Measurements from ENCODE around the gene LSG1.

The LSG1 gene

DNA sequence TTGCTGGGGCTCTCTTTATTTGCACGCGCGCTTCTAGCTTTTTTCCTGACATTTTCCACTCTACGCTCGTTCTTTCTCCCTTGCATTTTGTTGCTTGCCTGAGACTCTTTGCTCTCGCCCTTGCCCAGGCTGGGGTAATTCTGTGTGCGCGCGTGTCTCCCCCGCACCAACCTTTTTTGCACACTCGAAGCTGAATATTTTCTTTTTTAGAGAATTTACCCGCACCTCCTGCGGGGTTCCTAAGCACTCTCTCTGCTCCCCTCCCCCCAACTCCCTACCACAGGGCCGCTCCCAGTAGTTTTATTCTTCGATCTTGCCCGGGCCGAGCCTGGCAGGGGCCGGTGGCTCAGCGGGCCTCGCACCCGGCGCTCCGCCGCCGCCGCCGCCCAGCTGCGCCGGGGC, 14.4 kb upstream of the LSG1 start:
- no peaks in the 10 kb centered on the region for H3K9me3 ChIP-seq (ENCODE audit: low read length)
- no peaks in the 10 kb centered on the region for H3K9me2 ChIP-seq (ENCODE audit: low read depth, low read length)
- no peak for TF ChIP-seq EZH2 (IDR thresholded peaks at IDR 0.05; ENCODE audit: borderline replicate concordance, low read length)
- TF ChIP-seq, protein P1, sequence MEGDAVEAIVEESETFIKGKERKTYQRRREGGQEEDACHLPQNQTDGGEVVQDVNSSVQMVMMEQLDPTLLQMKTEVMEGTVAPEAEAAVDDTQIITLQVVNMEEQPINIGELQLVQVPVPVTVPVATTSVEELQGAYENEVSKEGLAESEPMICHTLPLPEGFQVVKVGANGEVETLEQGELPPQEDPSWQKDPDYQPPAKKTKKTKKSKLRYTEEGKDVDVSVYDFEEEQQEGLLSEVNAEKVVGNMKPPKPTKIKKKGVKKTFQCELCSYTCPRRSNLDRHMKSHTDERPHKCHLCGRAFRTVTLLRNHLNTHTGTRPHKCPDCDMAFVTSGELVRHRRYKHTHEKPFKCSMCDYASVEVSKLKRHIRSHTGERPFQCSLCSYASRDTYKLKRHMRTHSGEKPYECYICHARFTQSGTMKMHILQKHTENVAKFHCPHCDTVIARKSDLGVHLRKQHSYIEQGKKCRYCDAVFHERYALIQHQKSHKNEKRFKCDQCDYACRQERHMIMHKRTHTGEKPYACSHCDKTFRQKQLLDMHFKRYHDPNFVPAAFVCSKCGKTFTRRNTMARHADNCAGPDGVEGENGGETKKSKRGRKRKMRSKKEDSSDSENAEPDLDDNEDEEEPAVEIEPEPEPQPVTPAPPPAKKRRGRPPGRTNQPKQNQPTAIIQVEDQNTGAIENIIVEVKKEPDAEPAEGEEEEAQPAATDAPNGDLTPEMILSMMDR (IDR thresholded peaks at IDR 0.05; ENCODE audit: low read length) = no peak
- H3K4me1 ChIP-seq (ENCODE audit: insufficient read depth, low read length, severe bottlenecking) = peaks cover 62% of the 10 kb centered on the region
- no peaks in the 10 kb centered on the region for H3K36me3 ChIP-seq (ENCODE audit: insufficient read depth, low read length)
- no peaks in the 10 kb centered on the region for H4K20me1 ChIP-seq (ENCODE audit: insufficient read depth, low read length)
- peaks cover 13% of the 10 kb centered on the region; the same call in 1 of the 2 replicates for H3K27me3 ChIP-seq (ENCODE audit: insufficient read depth, low read length)
- H3K79me2 ChIP-seq (ENCODE audit: insufficient read depth, low read length) = no peaks in the 10 kb centered on the region
- peaks cover 5% of the 10 kb centered on the region for H3F3A ChIP-seq (ENCODE audit: insufficient read depth, low read length)
- no peak overlapping the region for H3K27ac ChIP-seq (ENCODE audit: low read depth, low read length, poor library complexity, severe bottlenecking)
- peak overlapping the region; percentile 69; the same call in 1 of the 2 replicates for H3K4me2 ChIP-seq (ENCODE audit: low read length)
- no peak overlapping the region for H3K9ac ChIP-seq (ENCODE audit: low read length)
- no peak overlapping the region for H2AFZ ChIP-seq (ENCODE audit: low read length)
- H3K4me3 ChIP-seq (ENCODE audit: low read depth, low read length, poor library complexity, severe bottlenecking) = peak overlapping the region; percentile 54

DNA sequence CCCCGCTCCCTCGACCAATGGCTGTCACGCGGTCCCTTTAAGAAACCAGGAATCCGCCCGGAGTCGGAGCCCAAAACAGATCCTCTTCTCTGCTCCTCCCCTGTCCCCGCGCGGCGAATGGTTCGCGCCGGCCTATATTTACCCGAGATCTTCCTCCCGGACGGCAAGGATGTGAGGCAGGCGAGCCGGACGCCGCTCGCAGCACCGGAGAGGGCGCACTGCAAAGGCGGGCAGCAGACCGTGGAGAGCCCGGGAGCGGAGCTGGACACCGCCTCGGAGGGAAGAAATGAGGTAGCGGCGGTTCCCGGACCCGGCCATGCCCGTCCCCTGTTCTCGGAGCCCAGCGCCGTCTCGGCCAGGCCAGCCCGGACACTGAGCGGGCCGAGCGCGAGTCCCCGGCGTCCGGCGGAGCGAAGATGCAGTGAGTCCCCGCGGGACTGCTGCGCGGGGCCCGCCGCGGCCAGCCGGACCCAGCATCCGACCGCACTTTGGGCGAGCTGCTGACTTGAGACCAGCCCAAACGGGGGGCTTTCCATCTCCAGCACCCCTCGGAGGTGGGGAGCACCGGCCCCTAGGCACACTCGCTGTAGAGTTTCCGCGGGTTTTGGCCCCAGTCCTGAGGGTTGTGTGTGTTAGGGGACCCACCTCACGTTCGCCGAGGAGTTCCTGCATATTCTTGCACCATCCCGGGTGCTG, 13.9 kb upstream of the LSG1 start, which contains the start of gene FAM43A:
FAM43A (plus strand) TSS at position 166 of the 696 bp plus-strand sequence. CDS start 944 bp downstream, outside the sequence.
- peaks cover 13% of the 10 kb centered on the region; the same call in 1 of the 2 replicates for H3K27me3 ChIP-seq (ENCODE audit: insufficient read depth, low read length)
- H4K20me1 ChIP-seq (ENCODE audit: insufficient read depth, low read length) = no peaks in the 10 kb centered on the region
- no peaks in the 10 kb centered on the region for H3K9me3 ChIP-seq (ENCODE audit: low read length)
- no peaks in the 10 kb centered on the region for H3K79me2 ChIP-seq (ENCODE audit: insufficient read depth, low read length)
- H3K4me1 ChIP-seq (ENCODE audit: insufficient read depth, low read length, severe bottlenecking) = peaks cover 57% of the 10 kb centered on the region
- peak within 1 kb of the TSS; percentile 69 for H3K4me2 ChIP-seq (ENCODE audit: low read length)
- peak within 1 kb of the TSS; percentile 54 for H3K4me3 ChIP-seq (ENCODE audit: low read depth, low read length, poor library complexity, severe bottlenecking)
- TF ChIP-seq, protein P1 (IDR thresholded peaks at IDR 0.05; ENCODE audit: low read length) = no peak
- TF ChIP-seq EZH2 (IDR thresholded peaks at IDR 0.05; ENCODE audit: borderline replicate concordance, low read length) = 0 out of 2 replicates have a peak, but pooled peaks have one; percentile 57
- no peaks in the 10 kb centered on the region for H3K36me3 ChIP-seq (ENCODE audit: insufficient read depth, low read length)
- H3K9ac ChIP-seq (ENCODE audit: low read length) = no peak within 1 kb of the TSS; the same call in 1 of the 2 replicates
- no peak within 1 kb of the TSS for H2AFZ ChIP-seq (ENCODE audit: low read length)
- no peaks in the 10 kb centered on the region for H3K9me2 ChIP-seq (ENCODE audit: low read depth, low read length)
- H3F3A ChIP-seq (ENCODE audit: insufficient read depth, low read length) = peaks cover 5% of the 10 kb centered on the region; the same call in 1 of the 2 replicates
- no peak within 1 kb of the TSS for H3K27ac ChIP-seq (ENCODE audit: low read depth, low read length, poor library complexity, severe bottlenecking)

DNA sequence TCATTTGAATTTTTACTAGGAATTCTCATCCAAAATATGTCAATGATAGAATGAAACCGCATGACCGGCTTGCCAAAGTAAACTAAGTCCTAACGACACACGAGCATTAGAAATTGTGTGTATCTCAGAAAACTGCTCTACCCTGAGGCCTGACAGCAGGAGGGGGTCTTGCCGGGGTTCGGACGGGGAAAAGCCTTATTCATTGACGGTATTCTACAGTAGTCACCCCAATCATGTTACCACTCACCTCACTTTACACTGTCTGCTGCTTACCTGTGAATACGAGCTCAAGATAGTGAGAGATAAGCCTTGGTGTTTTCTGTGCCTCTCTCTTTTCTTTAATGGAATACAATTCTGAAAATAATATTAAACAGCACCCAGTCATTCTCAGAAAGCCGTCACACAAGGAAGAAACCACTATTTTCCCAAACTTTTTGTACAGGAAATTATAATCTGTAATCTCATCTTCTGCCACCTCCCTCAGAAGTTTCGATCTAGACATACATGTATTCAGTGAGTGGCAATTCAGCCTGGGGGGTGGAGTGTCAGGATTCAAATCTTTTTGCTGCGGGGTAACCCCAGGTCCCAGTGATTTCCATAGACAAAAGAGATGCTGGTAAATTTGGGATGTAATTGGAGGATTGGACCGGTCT, 13.2 kb upstream of the LSG1 start:
- Histone ChIP-seq H3K4me2 (ENCODE audit: low read length) (peak overlapping the region; percentile 69), H3K36me3 (ENCODE audit: insufficient read depth, low read length) (no peaks in the 10 kb centered on the region), H3K4me3 (ENCODE audit: low read depth, low read length, poor library complexity, severe bottlenecking) (peak overlapping the region; percentile 54), H3K79me2 (ENCODE audit: insufficient read depth, low read length) (no peaks in the 10 kb centered on the region), H3K27ac (ENCODE audit: low read depth, low read length, poor library complexity, severe bottlenecking) (no peak overlapping the region), H3K9ac (ENCODE audit: low read length) (no peak overlapping the region; the same call in 1 of the 2 replicates), H3F3A (ENCODE audit: insufficient read depth, low read length) (peaks cover 5% of the 10 kb centered on the region; the same call in 1 of the 2 replicates), H3K9me2 (ENCODE audit: low read depth, low read length) (no peaks in the 10 kb centered on the region), H2AFZ (ENCODE audit: low read length) (no peak overlapping the region), H3K9me3 (ENCODE audit: low read length) (no peaks in the 10 kb centered on the region), H3K27me3 (ENCODE audit: insufficient read depth, low read length) (peaks cover 13% of the 10 kb centered on the region; the same call in 1 of the 2 replicates), H3K4me1 (ENCODE audit: insufficient read depth, low read length, severe bottlenecking) (peaks cover 50% of the 10 kb centered on the region), H4K20me1 (ENCODE audit: insufficient read depth, low read length) (no peaks in the 10 kb centered on the region)
- no peak; the same call in 1 of the 2 replicates for TF ChIP-seq EZH2 (IDR thresholded peaks at IDR 0.05; ENCODE audit: borderline replicate concordance, low read length)
- TF ChIP-seq, protein P1 (IDR thresholded peaks at IDR 0.05; ENCODE audit: low read length) = no peak

Measured in OCI-LY1 (cell line).